Suppressor macrophage (primary cell): ENCODE measurements around the gene CDC37.
"Not testable (repeated sequence)": the region's sequence is repeated elsewhere in the genome, so short reads cannot be mapped to it uniquely, and the experiment has no call there.

Source experiments
- DNase-seq, 4 experiments: peaks; one replicate each; pipeline ENCODE4 v3.0.0-alpha.2; 2020 to 2022

Gene CDC37

DNA sequence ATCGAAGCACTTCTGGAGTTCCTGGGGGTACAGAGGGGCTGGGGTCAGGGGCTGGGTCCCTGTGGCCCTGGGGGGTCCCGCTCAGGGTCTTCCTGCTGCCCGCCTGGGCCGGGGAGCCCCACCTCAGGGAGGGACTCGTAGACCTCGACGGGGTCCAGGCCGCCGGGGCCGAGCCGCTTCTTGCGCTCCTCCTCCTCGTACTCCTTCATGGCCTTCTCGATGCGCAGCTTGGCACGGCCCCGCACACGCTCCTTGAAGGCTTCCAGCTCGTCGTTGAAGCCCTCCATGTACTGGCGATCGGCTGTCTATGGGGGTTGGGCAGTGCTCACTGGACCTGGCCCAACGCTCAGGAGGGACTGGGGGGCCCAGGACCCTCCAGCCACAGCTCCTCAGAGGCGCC, 10.2 kb downstream of the CDC37 start:
- DNase-seq: no peak

DNA sequence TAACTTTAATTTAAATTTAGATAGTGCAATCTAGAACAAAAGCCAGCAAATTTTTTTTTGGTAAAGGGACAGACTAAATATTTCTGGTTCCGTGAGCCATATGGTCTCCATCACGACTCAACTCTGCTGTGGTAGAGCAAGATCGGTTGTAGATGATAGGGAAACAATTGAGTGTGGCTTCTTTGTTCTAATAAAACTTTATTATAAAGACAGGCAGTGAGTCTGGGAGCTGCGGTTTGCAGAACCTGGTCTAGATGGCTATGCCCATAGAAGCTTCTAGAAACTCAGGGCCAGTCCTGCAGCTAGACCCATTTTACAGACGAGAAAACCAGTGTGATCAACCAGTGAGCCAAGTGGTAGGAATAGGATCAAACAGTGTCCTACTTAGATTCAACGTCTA, 11.2 kb downstream of the CDC37 start:
- DNase-seq: no peak

DNA sequence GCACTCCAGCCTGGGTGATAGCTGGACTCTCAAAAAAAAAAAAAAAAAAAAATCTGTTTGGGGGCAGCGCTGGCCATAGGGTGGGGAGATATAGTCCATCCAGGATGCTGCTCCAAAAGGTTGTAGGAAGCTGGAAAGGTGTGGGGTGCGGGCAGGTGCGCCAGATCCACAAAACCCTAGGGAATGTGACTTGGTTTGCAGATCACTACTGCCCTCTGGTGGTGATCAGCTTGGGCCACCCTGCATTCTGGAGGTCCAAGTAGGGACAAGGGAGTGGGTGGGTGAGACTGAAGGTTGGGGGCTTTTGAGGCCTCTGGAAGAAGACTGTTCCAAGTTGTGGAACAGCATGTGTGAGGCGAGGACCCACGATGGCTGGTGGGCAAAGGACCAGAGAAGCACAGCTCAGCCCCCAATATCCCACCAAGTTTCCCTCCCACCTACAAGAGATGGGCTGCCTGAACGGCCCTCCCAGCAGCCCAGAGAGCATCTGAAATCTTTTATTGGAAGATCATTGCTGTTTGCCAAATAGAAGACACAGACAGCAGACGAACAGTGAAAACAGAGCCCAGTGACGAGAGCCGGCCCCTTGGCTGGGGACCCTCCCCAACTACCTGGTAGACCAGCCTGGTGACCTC, 12.6 kb downstream of the CDC37 start:
- DNase-seq: peak; percentile 78 to 84 (median 84)

DNA sequence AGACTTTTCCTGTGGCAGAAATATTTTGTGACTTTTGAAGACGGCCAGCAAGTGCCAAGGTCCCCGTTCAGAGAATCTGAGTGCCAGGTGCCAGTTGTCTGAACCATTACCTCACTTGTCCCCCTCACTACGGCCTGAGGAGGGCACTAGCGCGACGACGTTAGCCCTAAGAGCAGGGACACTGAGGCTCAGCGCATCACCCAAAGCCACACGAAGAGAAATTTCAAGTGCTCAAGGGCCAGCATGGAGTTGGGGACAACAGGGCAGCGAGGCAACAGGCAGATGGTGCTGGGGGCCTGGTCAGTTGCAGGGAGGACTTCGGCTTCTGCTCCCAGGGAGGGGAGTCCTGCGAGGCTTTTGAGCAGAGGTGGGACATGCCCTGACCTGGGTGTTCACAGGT, 13.5 kb downstream of the CDC37 start:
- peak in 1 of 4 experiments; percentile 40 for DNase-seq

GRCh38 chr19:10388957-10389356, 14.4 kb downstream of the CDC37 start:
- DNase-seq: peak; percentile 80 to 93 (median 91)

DNA sequence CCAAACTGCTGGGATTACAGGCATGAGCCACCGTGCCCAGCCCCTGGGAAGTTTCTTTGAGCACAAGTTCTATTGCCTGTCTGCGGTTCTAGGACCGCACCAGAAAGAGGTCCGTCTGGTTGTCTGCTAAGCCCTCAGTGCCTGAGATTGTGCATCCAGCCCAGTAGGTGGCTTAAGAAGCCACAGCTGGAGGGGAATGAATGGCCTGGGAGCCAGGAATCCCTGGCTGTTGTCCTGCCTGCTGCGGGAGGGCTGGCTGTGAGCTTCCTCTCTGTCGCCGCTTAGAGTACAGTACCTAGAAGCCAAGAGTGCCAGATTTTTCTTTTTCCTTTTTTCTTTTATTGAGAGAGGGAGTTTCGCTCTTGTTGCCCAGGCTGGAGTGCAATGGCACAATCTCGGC, 18.8 kb downstream of the CDC37 start:
- DNase-seq: no peak

DNA sequence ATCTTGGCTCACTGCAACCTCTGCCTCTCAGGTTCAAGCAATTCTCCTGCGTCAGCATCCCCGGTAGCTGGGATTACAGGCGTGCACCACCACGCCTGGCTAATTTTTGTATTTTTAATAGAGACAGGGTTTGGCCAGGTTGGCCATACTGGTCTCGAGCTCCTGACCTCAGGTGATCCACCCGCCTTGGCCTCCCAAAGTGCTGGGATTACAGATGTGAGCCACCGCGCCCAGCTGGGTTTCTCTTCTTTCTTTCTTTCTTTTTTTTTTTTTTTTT, 20.2 kb downstream of the CDC37 start:
- DNase-seq: not testable (repeated sequence)

DNA sequence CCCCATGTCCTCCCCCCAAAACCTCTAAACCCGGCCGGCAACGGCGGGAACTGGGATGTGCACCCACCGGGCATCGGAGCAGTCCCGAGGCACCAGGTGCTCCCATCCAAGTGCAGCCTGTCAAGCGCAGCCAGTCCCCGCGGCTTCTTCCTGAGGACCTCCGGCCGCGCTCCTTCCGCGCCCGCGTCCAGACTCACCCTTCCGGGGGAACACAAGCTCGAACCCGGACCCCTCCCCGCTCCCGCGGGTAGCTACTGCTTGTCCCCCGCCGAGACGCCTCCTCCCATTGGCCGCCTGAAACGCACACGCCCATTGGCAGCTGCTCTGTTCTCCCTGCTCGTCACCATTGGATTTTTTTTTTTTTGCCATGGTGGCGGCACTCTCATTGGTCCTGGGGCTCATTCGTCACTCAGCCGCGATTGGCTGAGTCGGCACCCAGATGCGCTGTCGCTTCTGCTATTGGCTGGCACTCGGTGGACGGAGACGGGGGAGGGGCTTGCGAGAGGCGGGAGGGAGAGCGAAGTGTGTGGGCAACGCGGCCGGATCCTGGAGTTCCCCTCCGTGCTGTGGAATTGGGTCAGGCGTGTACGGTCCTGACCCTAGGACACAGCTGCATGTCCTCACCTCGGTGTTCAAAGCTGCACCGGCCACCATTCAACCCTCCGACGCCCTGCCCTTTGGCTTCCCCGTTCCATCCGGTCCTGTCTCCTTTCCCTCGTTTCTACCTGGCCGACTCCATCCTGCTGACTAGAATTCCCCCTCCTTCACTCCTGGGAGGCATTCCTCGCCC, 22.8 kb downstream of the CDC37 start, which contains the start of gene TYK2:
TSS of gene TYK2 (minus strand) at position 260 of the 790 bp plus-strand sequence. CDS start 2,166 bp downstream, outside the sequence.
- peak; percentile 98 to 99 (median 98) for DNase-seq

DNA sequence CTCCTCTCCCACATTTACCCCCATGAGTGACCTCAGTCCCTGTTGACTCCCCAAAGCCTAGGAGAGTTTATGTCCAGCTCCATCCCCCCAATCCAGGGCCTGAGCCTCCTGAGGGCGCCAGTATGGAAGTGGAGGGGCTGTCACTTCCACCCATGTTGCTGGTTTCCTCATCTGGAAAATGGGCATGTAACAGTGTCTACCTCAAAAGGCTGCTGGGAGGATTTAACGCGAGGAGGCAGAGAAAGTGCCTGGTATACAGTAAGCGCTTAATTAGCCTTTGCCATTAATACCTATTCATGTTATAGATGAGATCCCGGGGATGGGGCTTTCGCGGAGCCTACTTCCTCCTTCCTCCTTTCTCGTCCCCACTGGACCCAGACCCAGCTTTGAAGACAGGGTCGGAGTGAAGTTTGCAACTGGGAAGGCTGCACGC, 23.4 kb downstream of the CDC37 start:
- DNase-seq: peak in 2 of 4 experiments; percentile 31 to 36

DNA sequence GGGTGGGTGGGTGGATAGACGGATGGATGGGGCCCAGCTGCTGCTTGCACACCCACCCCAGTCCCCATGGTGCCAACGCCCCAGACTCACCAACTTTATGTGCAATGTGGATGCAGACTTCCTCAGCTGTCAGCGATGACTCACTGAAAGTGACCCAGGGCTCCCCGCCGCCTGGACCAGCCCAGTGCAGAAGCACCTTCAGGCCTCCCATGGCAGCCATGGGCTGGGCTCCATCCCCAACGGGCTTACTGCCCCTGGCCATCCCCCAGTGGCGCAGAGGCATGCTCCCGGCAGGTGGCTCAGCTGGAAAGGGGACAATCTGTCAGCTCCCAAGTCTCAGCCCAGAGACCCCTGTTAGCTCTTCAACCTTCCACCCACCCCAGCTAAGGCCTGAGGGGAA, 25.2 kb downstream of the CDC37 start:
- peak in 2 of 4 experiments; percentile 13 to 27 for DNase-seq

- not testable (repeated sequence) for DNase-seq
Measured at GRCh38 chr19:10377140-10377640, 26.2 kb downstream of the CDC37 start.

DNA sequence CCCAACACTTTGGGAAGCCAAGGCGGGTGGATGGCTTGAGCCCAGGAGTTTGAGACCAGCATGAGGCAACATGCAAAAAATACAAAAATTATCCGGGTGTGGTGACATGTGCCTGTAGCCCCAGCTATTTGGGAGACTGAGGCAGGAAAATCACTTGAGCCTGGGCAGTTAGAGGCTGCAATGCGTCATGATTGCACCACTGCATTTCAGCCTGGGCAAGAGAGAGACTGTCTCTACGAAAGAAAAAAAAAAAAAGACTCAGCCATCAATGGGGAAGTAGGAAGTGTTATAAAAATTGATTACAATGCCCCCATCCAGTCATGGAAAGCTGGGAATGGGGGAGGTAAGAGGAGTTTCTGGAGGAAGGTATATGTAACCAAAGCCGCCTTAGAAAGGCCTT, 28.4 kb downstream of the CDC37 start:
- DNase-seq: peak in 3 of 4 experiments; percentile 47 to 57 (median 50)

DNA sequence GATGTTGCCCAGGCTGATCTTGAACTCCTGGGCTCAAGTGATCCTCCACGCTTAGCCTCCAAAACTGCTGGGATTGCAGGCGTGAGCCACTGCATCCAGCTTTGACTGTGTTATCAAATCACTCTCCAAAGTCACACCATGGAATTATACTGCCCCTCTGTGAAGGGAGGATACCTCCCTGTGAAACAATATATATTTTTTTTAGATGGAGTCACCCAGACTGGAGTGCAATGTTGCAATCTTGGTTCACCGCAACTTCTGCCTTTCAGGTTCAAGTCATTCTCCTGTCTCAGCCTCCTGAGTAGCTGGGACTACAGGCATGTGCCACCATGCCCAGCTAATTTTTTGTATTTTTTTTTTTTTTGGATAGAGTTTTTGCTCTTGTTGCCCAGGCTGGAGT, 30.7 kb downstream of the CDC37 start:
- peak; percentile 68 to 86 (median 78) for DNase-seq

GRCh38 chr19:10368101-10368803, 35.1 kb downstream of the CDC37 start:
- peak in 1 of 4 experiments; percentile 18 for DNase-seq

- not testable (repeated sequence) for DNase-seq
Measured at GRCh38 chr19:10366950-10367512, 36.3 kb downstream of the CDC37 start.

DNA sequence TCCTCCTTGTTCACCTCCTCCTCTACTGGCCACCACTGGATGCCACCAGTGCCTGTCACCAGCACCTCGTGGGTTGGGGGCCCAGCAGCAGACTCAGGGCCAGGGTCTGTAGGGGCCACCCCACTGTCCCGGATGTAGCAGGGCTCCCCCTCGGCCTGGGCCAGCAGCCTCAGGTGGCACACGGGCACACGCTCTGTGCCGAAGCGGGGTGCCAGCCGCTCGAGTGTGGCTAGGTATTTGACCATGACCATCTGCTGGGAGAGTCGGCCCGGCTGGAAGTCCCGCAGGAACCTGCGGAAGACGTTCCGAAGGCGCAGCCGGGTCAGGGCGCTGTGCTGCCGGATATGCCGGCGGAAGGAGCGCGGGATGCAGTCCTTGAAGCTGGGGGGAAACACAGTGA, 37.8 kb downstream of the CDC37 start:
- no peak for DNase-seq

- no peak for DNase-seq
Measured at GRCh38 chr19:10364644-10365043, 38.7 kb downstream of the CDC37 start.

- DNase-seq: no peak
Measured at GRCh38 chr19:10363789-10364281, 39.5 kb downstream of the CDC37 start.

DNA sequence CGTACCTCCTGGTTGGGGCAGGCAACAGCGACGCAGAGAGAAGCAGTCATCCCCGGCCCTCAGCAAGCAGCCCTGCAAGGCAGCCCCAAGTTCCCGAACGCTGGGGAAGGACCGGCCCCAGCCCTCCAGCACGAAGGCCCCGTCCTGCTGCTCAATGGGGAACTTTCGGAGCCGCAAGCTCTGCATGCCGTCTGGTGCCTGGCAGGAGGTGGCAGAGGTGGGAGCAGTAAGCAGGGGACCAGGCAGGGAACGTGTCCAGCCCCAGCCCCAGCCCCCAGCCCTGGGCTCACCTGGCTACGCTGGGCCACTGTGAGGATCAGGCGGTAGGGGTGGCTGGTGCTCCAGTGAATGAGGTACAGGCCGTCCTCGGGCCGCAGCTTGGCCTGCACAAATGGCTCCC, 41.1 kb downstream of the CDC37 start:
- DNase-seq: no peak

- DNase-seq: no peak
Measured at GRCh38 chr19:10361569-10362011, 41.8 kb downstream of the CDC37 start.

DNA sequence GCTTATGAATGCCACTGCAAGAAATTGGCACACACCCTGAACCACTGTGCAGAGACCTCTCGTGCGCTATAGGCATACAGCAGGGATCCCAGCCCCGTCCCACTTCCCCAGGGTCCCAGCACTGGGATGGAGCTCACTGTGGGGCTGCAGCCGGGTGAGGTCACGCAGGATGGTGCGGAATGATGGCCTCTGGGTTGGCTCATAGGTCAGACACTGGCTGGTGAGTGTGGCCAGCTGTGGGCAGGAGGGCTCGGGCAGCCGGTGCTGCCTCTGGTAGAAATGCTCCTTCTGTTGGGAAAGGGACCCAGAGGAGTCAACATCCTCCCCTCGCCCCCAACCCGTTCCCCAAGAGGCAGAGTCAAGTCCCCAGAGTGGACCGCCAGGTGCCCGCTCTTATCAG, 46.9 kb downstream of the CDC37 start:
- DNase-seq: no peak

DNA sequence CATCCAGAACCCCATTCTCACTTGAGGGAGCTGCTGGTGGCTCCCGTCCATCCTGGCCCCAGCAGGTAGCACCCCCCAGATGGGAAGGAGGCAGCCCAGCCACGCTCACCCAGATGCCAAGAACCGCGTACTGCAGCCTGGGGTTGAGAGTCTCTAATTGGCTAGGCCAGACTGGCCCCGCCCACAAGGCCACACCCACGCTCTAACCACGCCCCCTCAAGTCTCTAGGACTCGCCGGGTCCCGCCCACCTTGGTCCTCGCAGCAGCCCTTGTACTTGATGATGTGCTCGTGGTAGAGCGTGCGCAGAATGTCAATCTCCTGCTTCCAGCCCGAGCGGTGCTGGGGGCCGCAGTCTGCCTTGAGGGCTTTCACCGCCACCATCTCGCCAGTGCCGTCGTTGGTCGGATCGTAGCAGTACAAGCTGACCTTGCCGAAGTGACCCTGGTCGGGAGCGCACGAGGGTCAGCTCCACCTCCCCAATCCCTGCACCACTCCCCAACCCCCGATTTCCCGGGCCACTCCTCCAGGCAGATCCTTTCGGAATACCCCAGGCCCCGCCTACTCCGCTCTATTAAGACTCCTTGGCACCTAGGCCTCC, 49.5 kb downstream of the CDC37 start:
- peak in 3 of 4 experiments; percentile 15 to 32 (median 17) for DNase-seq
